ENCODE data around the gene C7orf33. TPM values are rescaled to one million over a fixed set of nuclear protein-coding genes. Genes with fewer than 3 reads are reported as not detected.

C7orf33 gene
- polyA plus RNA-seq, 2 of the 4 experiments (the other 2 are of a cell fraction) = not detected

DNA sequence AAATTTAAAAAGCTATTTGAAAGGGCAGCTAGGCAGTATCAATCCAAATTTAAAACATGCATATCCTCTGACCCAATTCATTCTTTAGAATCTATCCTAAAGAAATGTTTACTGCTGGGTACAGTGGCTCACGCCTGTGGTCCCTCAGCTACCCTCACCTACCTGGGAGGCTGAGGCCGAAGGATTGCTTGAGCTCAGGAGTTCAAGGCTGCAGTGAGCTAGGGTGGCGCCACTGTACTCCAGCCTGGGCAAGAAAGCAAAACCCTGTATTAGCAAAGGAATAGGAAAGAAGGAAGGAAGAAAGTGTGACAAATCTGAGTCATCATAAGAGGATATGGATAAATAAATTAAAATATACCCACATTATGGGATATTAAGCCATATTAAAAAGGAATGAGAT is 36.3 kb downstream of the C7orf33 start:
- POLR2A ChIA-PET = interaction anchor here (0.7 kb wide), 1 partner anchor 1273 kb away, joined by 6 read pairs; no protein-coding TSS in a partner anchor
- no peak for DNase-seq (ENCODE audit: low read depth in 1 of 2, low spot score in 1 of 2)
- no peak overlapping the region for H3K4me2 ChIP-seq
- ATAC-seq = peak in 1 of 2 experiments; percentile 52; a peak in 2 of 6 replicates
- no peaks in the 10 kb centered on the region for H3K9me3 ChIP-seq
- H3K4me3 ChIP-seq = no peak overlapping the region
- 73% methylated on average over 3 of the region's 3 CpGs for WGBS (ENCODE audit: missing lambda C conversion rate)
- TF ChIP-seq RCOR1 (IDR thresholded peaks at IDR 0.05; ENCODE audit: low read depth, low read length) = no peak
- TF ChIP-seq PHF8 (IDR thresholded peaks at IDR 0.05; ENCODE audit: borderline replicate concordance, low read depth) = no peak
- no peak for TF ChIP-seq KDM1A (IDR thresholded peaks at IDR 0.05; ENCODE audit: low read depth)
- TF ChIP-seq NFE2L2 (conservative IDR thresholded peaks at IDR 0.05; ENCODE audit: low read length) = no peak
- TF ChIP-seq EHMT2 (IDR thresholded peaks at IDR 0.05; ENCODE audit: low read depth) = no peak
- TF ChIP-seq RAD21 (conservative IDR thresholded peaks at IDR 0.05 in 1 of 2, IDR thresholded peaks at IDR 0.05 in 1 of 2) = no peak
- no peak for TF ChIP-seq SMC3 (IDR thresholded peaks at IDR 0.05)
- TF ChIP-seq CHD4 (IDR thresholded peaks at IDR 0.05; ENCODE audit: borderline replicate concordance) = no peak
- TF ChIP-seq, protein P1, sequence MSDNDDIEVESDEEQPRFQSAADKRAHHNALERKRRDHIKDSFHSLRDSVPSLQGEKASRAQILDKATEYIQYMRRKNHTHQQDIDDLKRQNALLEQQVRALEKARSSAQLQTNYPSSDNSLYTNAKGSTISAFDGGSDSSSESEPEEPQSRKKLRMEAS (IDR thresholded peaks at IDR 0.05) = no peak
- TF ChIP-seq, protein P2, sequence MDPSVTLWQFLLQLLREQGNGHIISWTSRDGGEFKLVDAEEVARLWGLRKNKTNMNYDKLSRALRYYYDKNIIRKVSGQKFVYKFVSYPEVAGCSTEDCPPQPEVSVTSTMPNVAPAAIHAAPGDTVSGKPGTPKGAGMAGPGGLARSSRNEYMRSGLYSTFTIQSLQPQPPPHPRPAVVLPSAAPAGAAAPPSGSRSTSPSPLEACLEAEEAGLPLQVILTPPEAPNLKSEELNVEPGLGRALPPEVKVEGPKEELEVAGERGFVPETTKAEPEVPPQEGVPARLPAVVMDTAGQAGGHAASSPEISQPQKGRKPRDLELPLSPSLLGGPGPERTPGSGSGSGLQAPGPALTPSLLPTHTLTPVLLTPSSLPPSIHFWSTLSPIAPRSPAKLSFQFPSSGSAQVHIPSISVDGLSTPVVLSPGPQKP (IDR thresholded peaks at IDR 0.05; ENCODE audit: low read depth, low read length) = no peak
- no peak for FAIRE-seq
- H3K27ac ChIP-seq = no peak overlapping the region
- H3K4me1 ChIP-seq = no peaks in the 10 kb centered on the region
- CTCF ChIA-PET = no interaction called here

DNA sequence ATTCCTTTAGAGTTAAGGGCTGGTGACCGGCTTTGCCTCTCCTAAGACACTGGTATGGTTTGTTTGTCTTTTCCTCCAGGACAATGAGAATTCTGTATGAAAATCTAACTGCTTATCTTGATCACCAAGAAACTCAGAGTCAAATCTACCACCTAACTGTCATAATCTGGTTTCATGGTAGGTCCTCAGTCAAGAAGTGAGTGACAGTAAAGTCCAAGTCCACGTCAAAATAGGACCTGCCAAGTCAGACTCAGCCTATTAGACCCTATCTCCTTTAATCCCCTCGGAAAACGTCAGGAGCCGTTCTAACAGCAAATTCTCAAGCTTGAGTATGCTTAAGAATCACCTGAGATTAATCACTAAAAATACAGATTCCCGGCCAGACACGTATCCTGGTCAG is 37.4 kb downstream of the C7orf33 start:
- ChIA-PET CTCF (no interaction called here), POLR2A (no interaction called here)
- 41% methylated on average over 7 of the region's 7 CpGs for WGBS (ENCODE audit: missing lambda C conversion rate)
- no peaks in the 10 kb centered on the region for H3K9me3 ChIP-seq
- no peak overlapping the region for H3K4me2 ChIP-seq
- no peaks in the 10 kb centered on the region for H3K4me1 ChIP-seq
- ATAC-seq (no peak), FAIRE-seq (no peak), DNase-seq (ENCODE audit: low read depth in 1 of 2, low spot score in 1 of 2) (no peak)
- no peak overlapping the region for H3K27ac ChIP-seq
- TF ChIP-seq JUNB (IDR thresholded peaks at IDR 0.05) (no peak), CHD4 (IDR thresholded peaks at IDR 0.05; ENCODE audit: borderline replicate concordance) (no peak), KDM1A (IDR thresholded peaks at IDR 0.05; ENCODE audit: low read depth) (no peak), RARB (CRISPR knock-in tag; IDR thresholded peaks at IDR 0.05) (no peak), RNF2 (IDR thresholded peaks at IDR 0.05; ENCODE audit: borderline replicate concordance, low read depth) (no peak), FOSL2 (IDR thresholded peaks at IDR 0.05) (no peak), FOSL2 (CRISPR knock-in tag; IDR thresholded peaks at IDR 0.05) (no peak), CEBPB (IDR thresholded peaks at IDR 0.05) (no peak), RAD21 (conservative IDR thresholded peaks at IDR 0.05 in 1 of 2, IDR thresholded peaks at IDR 0.05 in 1 of 2) (no peak), POLR2A (IDR thresholded peaks at IDR 0.05; ENCODE audit: low read length) (no peak), NR3C1 (IDR thresholded peaks at IDR 0.05) (no peak), HOXA7 (CRISPR knock-in tag; IDR thresholded peaks at IDR 0.05) (no peak), ESRRA (IDR thresholded peaks at IDR 0.05; ENCODE audit: borderline replicate concordance, low read length) (no peak)
- TF ChIP-seq, protein P3, sequence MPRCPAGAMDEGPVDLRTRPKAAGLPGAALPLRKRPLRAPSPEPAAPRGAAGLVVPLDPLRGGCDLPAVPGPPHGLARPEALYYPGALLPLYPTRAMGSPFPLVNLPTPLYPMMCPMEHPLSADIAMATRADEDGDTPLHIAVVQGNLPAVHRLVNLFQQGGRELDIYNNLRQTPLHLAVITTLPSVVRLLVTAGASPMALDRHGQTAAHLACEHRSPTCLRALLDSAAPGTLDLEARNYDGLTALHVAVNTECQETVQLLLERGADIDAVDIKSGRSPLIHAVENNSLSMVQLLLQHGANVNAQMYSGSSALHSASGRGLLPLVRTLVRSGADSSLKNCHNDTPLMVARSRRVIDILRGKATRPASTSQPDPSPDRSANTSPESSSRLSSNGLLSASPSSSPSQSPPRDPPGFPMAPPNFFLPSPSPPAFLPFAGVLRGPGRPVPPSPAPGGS (IDR thresholded peaks at IDR 0.05) = no peak
- TF ChIP-seq, protein P4, sequence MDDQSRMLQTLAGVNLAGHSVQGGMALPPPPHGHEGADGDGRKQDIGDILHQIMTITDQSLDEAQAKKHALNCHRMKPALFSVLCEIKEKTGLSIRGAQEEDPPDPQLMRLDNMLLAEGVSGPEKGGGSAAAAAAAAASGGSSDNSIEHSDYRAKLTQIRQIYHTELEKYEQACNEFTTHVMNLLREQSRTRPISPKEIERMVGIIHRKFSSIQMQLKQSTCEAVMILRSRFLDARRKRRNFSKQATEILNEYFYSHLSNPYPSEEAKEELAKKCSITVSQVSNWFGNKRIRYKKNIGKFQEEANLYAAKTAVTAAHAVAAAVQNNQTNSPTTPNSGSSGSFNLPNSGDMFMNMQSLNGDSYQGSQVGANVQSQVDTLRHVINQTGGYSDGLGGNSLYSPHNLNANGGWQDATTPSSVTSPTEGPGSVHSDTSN (IDR thresholded peaks at IDR 0.05) = no peak
- no peak overlapping the region for H3K4me3 ChIP-seq

DNA sequence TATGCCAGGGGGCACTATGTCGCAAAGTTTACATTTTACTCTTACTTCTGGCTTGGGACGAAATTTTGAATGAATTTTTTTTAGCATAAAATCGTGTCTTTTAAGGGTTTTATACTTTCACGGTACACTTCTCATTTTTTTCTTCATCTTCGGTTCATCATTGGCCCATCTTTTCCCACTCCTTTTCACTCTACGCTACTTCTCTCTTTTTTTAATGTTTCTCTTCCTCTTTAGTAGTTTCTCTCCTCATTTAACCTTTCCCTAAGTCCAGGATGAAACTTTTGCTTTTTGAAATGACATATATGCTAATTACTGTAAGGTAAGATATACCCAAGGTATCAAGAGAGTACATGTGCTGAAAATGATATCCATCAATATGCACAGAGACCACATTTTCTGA is 39.5 kb downstream of the C7orf33 start:
- Histone ChIP-seq H3K9me3 (no peaks in the 10 kb centered on the region), H3K4me3 (no peak overlapping the region), H3K4me2 (no peak overlapping the region), H3K4me1 (no peaks in the 10 kb centered on the region), H3K27ac (no peak overlapping the region)
- ChIA-PET CTCF (no interaction called here), POLR2A (no interaction called here)
- FAIRE-seq (no peak), DNase-seq (ENCODE audit: low read depth in 1 of 2, low spot score in 1 of 2) (no peak), ATAC-seq (no peak)
- 48% methylated on average over 6 of the region's 6 CpGs for WGBS (ENCODE audit: missing lambda C conversion rate)
- TF ChIP-seq, protein P5, sequence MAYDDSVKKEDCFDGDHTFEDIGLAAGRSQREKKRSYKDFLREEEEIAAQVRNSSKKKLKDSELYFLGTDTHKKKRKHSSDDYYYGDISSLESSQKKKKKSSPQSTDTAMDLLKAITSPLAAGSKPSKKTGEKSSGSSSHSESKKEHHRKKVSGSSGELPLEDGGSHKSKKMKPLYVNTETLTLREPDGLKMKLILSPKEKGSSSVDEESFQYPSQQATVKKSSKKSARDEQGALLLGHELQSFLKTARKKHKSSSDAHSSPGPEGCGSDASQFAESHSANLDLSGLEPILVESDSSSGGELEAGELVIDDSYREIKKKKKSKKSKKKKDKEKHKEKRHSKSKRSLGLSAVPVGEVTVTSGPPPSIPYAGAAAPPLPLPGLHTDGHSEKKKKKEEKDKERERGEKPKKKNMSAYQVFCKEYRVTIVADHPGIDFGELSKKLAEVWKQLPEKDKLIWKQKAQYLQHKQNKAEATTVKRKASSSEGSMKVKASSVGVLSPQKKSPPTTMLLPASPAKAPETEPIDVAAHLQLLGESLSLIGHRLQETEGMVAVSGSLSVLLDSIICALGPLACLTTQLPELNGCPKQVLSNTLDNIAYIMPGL (CRISPR knock-in tag; IDR thresholded peaks at IDR 0.05; ENCODE audit: borderline replicate concordance) = no peak
- TF ChIP-seq RAD21 (conservative IDR thresholded peaks at IDR 0.05 in 1 of 2, IDR thresholded peaks at IDR 0.05 in 1 of 2) (no peak), MAFK (IDR thresholded peaks at IDR 0.05; ENCODE audit: partially characterized antibody) (no peak), BHLHE40 (IDR thresholded peaks at IDR 0.05; ENCODE audit: low read depth, low read length) (no peak), HEYL (CRISPR knock-in tag; IDR thresholded peaks at IDR 0.05) (no peak), NPAS2 (CRISPR knock-in tag; IDR thresholded peaks at IDR 0.05; ENCODE audit: borderline replicate concordance) (no peak), EP300 (IDR thresholded peaks at IDR 0.05) (no peak), HOXB5 (CRISPR knock-in tag; IDR thresholded peaks at IDR 0.05) (no peak), JUN (IDR thresholded peaks at IDR 0.05) (no peak)
- TF ChIP-seq, protein P3 (IDR thresholded peaks at IDR 0.05) = no peak

All from A549 (cell line).